H1 (cell line): ENCODE measurements around the gene SYNGR3. TPM values are rescaled to one million over a fixed set of nuclear protein-coding genes. Genes with fewer than 3 reads are reported as not detected.

Experiments used
- ATF3 ChIP-seq: IDR thresholded peaks from 2 replicates; pipeline ENCODE4 v1.6.1; 2011; ENCODE audit warnings: low read depth, mild to moderate bottlenecking, low read length; ENCODE audit not compliant: insufficient read depth
- CTBP2 ChIP-seq: IDR thresholded peaks from 2 replicates; pipeline ENCODE4 v1.7.0; 2011; ENCODE audit warnings: borderline replicate concordance, mild to moderate bottlenecking, moderate library complexity, mixed read lengths, low read length; ENCODE audit not compliant: insufficient read depth, insufficient read length
- CTCF ChIP-seq, 3 experiments: IDR thresholded peaks; 1 replicate in 2 of 3; 2 replicates in 1 of 3; pipeline versions ENCODE4 v1.5.1 to v1.6.1; 2011; ENCODE audit warnings: low read length in 3 of 3, mild to moderate bottlenecking in 3 of 3, inconsistent platforms in 2 of 3, low read depth in 1 of 3, moderate library complexity in 1 of 3; ENCODE audit not compliant: insufficient read depth in 1 of 3; ENCODE audit errors: control extremely low read depth in 1 of 3
- EZH2 ChIP-seq: fragments of 200-600 bp; sonication (generic); IDR thresholded peaks from 2 replicates; pipeline ENCODE4 v1.7.1; 2012; ENCODE audit warnings: low read depth, mild to moderate bottlenecking, moderate library complexity, low read length, inconsistent platforms; ENCODE audit not compliant: severe bottlenecking
- HDAC2 ChIP-seq, 2 experiments: fragments of 300-600 bp in 1 of 2; sonication (generic) in 1 of 2; IDR thresholded peaks; 2 replicates each; pipeline ENCODE4 v1.6.1; 2011 to 2012; ENCODE audit warnings: low read depth in 2 of 2, low read length in 2 of 2, mild to moderate bottlenecking in 2 of 2, moderate library complexity in 2 of 2, borderline replicate concordance in 1 of 2, inconsistent platforms in 1 of 2
- HDAC6 ChIP-seq: IDR thresholded peaks from one replicate; pipeline ENCODE4 v1.7.1; 2012; ENCODE audit warnings: low read depth, mild to moderate bottlenecking, inconsistent platforms, low read length, moderate library complexity
- JUND ChIP-seq: IDR thresholded peaks from 2 replicates; pipeline ENCODE4 v1.6.1; 2011; ENCODE audit warnings: mild to moderate bottlenecking, improper control_type of control experiment, low read length
- PHF8 ChIP-seq: fragments of 200-600 bp; sonication (generic); conservative IDR thresholded peaks from 2 replicates; pipeline ENCODE4 v1.7.1; 2012; ENCODE audit warnings: low read depth, mild to moderate bottlenecking, inconsistent platforms, low read length, moderate library complexity
- POLR2A ChIP-seq, 2 experiments: IDR thresholded peaks; 1 replicate in 1 of 2; 2 replicates in 1 of 2; pipeline ENCODE4 v1.6.1; 2011; ENCODE audit warnings: low read depth in 2 of 2, low read length in 2 of 2, mild to moderate bottlenecking in 2 of 2; ENCODE audit errors: control extremely low read depth in 1 of 2
- RAD21 ChIP-seq, 2 experiments: IDR thresholded peaks in 1 of 2; conservative IDR thresholded peaks in 1 of 2; 2 replicates each; pipeline ENCODE4 v1.6.1; 2011; ENCODE audit warnings: low read depth in 2 of 2, low read length in 2 of 2, improper control_type of control experiment in 1 of 2, inconsistent platforms in 1 of 2, mild to moderate bottlenecking in 1 of 2, moderate library complexity in 1 of 2
- RFX5 ChIP-seq: IDR thresholded peaks from 2 replicates; pipeline ENCODE4 v1.6.1; 2011; ENCODE audit warnings: low read depth, low read length, improper control_type of control experiment, borderline replicate concordance
- RNF2 ChIP-seq: fragments of 200-900, 300-1000 bp; sonication (generic); IDR thresholded peaks from 2 replicates; pipeline ENCODE4 v1.7.1; 2016; ENCODE audit warnings: borderline replicate concordance, low read depth, mild to moderate bottlenecking, antibody characterized with exemption, low read length; ENCODE audit not compliant: poor library complexity, severe bottlenecking; ENCODE audit errors: missing control alignments
- SAP30 ChIP-seq: fragments of 300-600 bp; sonication (generic); IDR thresholded peaks from 2 replicates; pipeline ENCODE4 v1.7.1; 2012; ENCODE audit warnings: low read length, moderate library complexity, mild to moderate bottlenecking, inconsistent platforms; ENCODE audit not compliant: insufficient read depth, insufficient replicate concordance
- SIRT6 ChIP-seq: IDR thresholded peaks from one replicate; pipeline ENCODE4 v1.7.1; 2012; ENCODE audit warnings: low read length, inconsistent platforms
- SIX5 ChIP-seq: IDR thresholded peaks from 2 replicates; pipeline ENCODE4 v1.6.1; 2011; ENCODE audit warnings: mild to moderate bottlenecking, low read depth, low read length
- SP1 ChIP-seq: IDR thresholded peaks from 2 replicates; pipeline ENCODE4 v1.6.1; 2011; ENCODE audit warnings: low read depth, low read length
- TAF1 ChIP-seq: IDR thresholded peaks from 2 replicates; pipeline ENCODE4 v1.6.1; 2011; ENCODE audit warnings: mild to moderate bottlenecking, low read depth, low read length
- YY1 ChIP-seq: IDR thresholded peaks from 2 replicates; pipeline ENCODE4 v1.6.1; 2011; ENCODE audit warnings: low read depth, mild to moderate bottlenecking, low read length
- ZNF274 ChIP-seq: IDR thresholded peaks from 2 replicates; pipeline ENCODE4 v1.7.0; 2012; ENCODE audit warnings: low read length, borderline replicate concordance; ENCODE audit errors: extremely low read depth
- polyA plus RNA-seq, 7 experiments: library from polyadenylated mRNA; depleted of rRNA in 3 of 7; stranded (reverse) in 5 of 7; unstranded in 2 of 7; fragments of >200 nt in 5 of 7; fragments of 200-250 nt in 2 of 7; gene quantifications; 1 replicate in 5 of 7; 2 replicates in 1 of 7; 4 replicates in 1 of 7; pipeline versions ENCODE4 v1.2.1 to v1.2.3, GENCODE V29; 2011 to 2013; ENCODE audit warnings: missing spikeins in 2 of 7, mixed read lengths in 2 of 7
- total RNA-seq: library from RNA; stranded (reverse); fragmentation: NEBNext Ultra II Directional; extraction: Animal tissue kit (Norgen Biotek cat#: 25700); gene quantifications from 2 replicates; pipeline ENCODE4 v1.2.1, GENCODE V29; 2021

SYNGR3 gene
- total and polyA plus RNA-seq, 2 of the 8 experiments (the other 6 are each of a cell fraction or from before 2014, with no cell fraction given) = 36.2 to 49.9 TPM

GRCh38 chr16:2003827-2004641 is 14.3 kb downstream of the SYNGR3 start (continued):
- TF ChIP-seq RFX5 (no peak), RAD21 (IDR thresholded peaks at IDR 0.05 in 1 of 2, conservative IDR thresholded peaks at IDR 0.05 in 1 of 2; ENCODE audit: low read depth in 2 of 2, low read length in 2 of 2) (peak; percentile 55 to 62), HDAC2 (IDR thresholded peaks at IDR 0.05; ENCODE audit: borderline replicate concordance in 1 of 2, low read depth in 2 of 2, low read length in 2 of 2) (no peak), ZNF274 (no peak), SIRT6 (no peak), RNF2 (no peak), PHF8 (no peak), TAF1 (no peak), CTCF (IDR thresholded peaks at IDR 0.05; ENCODE audit: control extremely low read depth in 1 of 3, insufficient read depth in 1 of 3, low read depth in 1 of 3, low read length in 3 of 3) (peak in 2 of 3 experiments; percentile 98 to 99; a peak in 3 of 4 replicates), ATF3 (peak; percentile 54; the same call in 1 of the 2 replicates), JUND (peak; percentile 28; the same call in 1 of the 2 replicates), SIX5 (no peak), SAP30 (no peak), POLR2A (IDR thresholded peaks at IDR 0.05; ENCODE audit: control extremely low read depth in 1 of 2, low read depth in 2 of 2, low read length in 2 of 2) (no peak), SP1 (peak; percentile 65; the same call in 1 of the 2 replicates), YY1 (peak; percentile 95), EZH2 (no peak), CTBP2 (no peak), HDAC6 (no peak)
